Fibroblast of the aortic adventitia (primary cell): Measurements from ENCODE around the gene NRN1L. TPM values are rescaled to one million over a fixed set of nuclear protein-coding genes. Genes with fewer than 3 reads are reported as not detected.
"Not testable (repeated sequence)": the region's sequence is repeated elsewhere in the genome, so short reads cannot be mapped to it uniquely, and the experiment has no call there.

Experiments
- DNase-seq: peaks from one replicate; pipeline ENCODE4 v3.0.0-alpha.2; 2010; ENCODE audit warnings: low read depth
- H3K4me3 ChIP-seq: 2 replicates; pipeline ENCODE4 v1.5.1; 2011; ENCODE audit warnings: low read depth, mild to moderate bottlenecking, control low read depth, low read length, moderate library complexity
- total RNA-seq: library from RNA; depleted of rRNA; stranded (reverse); fragments of >200 nt; gene quantifications from 2 replicates; pipeline ENCODE4 v1.2.3, GENCODE V29; 2012; ENCODE audit warnings: low replicate concordance
- TF ChIP-seq, protein P1 (sequence below): IDR thresholded peaks from 2 replicates; pipeline ENCODE4 v1.5.1; 2011; ENCODE audit warnings: mild to moderate bottlenecking, low read length, control low read depth, inconsistent platforms; ENCODE audit not compliant: insufficient read depth

Gene NRN1L
- total RNA-seq, 1 donor: not detected

DNA sequence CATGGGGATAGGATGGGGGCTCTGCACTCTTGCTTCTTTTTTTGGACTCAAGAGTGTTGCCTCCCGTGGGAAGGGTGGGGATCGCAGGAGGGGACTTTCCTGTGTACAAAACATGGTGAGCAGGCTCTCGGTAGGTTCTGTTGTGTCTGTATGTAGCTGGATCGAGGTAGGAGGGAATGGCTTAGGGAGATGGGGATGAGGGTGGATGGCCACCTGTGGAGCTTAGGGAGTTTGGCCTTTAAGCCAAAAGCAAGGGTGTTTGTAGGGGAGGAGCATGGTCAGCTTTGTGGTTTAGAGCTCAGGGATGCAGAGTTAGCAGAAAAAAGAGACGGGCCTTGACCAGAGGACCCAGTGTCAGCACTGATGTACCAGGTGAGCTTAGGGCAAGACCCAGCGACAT is 22.8 kb upstream of the NRN1L start:
- TF ChIP-seq, protein P1, sequence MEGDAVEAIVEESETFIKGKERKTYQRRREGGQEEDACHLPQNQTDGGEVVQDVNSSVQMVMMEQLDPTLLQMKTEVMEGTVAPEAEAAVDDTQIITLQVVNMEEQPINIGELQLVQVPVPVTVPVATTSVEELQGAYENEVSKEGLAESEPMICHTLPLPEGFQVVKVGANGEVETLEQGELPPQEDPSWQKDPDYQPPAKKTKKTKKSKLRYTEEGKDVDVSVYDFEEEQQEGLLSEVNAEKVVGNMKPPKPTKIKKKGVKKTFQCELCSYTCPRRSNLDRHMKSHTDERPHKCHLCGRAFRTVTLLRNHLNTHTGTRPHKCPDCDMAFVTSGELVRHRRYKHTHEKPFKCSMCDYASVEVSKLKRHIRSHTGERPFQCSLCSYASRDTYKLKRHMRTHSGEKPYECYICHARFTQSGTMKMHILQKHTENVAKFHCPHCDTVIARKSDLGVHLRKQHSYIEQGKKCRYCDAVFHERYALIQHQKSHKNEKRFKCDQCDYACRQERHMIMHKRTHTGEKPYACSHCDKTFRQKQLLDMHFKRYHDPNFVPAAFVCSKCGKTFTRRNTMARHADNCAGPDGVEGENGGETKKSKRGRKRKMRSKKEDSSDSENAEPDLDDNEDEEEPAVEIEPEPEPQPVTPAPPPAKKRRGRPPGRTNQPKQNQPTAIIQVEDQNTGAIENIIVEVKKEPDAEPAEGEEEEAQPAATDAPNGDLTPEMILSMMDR: no peak
- no peak for DNase-seq
- no peak overlapping the region for H3K4me3 ChIP-seq

DNA sequence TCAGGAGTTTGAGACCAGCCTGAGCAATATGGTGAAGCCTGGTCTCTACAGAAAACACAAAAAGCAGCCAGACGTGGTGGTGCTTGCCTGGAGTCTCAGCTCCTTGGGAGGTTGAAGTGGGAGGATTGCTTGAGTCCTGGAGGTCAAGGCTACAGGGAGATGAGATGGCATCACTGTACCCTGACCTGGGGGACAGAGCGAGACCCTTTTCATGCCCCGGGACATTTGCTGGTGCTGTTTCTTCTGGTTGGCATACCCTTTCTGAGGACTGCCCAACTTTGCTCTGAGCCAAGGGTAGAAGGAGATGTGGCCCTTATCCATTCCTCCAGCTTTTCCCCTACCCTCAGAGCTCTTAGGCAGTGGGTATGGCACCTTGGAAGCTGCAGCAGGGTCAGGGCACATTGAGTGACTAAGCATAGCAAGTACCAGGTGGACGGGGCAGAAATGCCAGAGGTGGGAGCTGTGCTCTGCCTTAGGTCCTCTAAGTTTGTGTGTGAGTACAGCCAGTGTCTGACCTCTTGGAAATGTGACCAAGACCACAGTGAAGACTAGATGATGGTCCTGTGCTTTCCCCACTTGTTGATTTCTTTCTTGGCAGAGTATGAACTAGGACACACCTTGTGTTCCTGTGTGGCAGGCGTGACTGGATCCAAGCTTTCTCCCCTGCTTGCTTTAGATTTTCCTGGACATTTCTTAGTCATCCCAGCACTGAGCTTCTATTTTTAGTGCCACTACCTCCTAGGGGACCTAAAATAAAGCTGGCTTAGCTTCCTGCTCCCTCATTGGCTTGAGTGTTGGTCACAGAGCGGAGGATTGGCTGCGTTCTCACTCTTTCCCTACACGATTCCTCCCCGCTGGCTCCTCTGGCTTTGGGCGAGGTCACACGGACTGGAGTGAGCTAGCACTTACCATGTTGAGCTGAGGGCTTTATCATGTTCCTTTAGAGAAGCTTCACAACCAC is 21.8 kb upstream of the NRN1L start:
- TF ChIP-seq, protein P1: no peak
- H3K4me3 ChIP-seq: peak overlapping the region; percentile 26
- DNase-seq: peak; percentile 90

DNA sequence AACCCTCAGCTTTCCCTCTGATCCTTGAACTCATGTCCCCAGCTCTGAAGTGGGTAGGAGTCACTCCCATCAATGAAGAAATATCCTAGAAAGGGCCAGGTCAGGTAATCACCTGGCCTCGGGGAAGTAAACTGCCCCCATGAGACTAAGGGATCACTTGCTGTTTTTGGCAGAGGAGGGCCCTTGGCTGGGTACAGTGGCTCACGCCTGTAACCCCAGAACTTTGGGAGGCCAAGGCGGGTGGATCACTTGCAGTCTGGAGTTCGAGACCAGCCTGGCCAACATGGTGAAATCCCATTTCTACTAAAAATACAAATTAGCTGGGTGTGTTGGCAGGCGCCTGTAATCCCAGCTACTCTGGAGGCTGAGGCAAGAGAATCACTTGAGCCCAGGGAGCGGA is 20.6 kb upstream of the NRN1L start:
- not testable (repeated sequence) for H3K4me3 ChIP-seq, DNase-seq

DNA sequence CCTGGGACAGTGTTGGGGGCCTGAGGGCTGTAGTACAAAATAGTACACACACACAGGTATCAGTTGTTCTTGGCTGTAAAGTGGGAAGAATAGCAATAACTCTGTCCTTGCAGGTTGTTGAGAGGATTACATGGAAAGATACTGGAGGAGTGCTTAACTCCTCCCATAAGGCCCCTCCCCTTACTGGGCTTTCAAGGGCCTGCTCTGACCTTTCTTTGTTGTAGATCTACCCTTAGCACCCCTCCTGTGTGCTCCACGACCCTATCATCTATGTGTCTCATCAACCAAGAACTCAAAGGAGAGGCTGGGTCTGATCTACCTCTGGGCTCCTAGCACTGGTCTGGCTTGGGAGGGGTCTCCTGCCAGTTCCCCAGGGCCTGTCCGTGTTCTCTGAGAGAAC is 20.1 kb upstream of the NRN1L start:
- DNase-seq: no peak
- TF ChIP-seq, protein P1: no peak
- H3K4me3 ChIP-seq: no peak overlapping the region

DNA sequence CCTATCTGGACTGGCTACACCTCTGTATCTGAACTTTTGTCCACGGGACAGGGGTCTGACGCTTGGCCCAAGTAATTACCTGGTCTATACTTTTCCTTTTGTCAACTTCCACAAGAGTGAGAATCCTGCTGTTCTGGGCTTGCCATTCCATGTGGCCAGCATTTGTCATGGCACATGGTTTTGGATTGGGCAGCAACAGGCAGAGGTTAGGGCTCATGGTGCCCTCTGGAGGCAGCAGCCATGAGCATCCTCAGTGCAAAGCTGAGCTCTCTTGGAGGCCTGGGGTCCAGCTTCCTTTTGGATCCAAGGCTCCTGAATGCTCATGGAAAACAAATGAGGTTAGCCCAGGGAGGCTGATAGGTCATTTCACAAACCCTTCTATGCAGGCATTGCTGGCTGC is 19.4 kb upstream of the NRN1L start:
- TF ChIP-seq, protein P1: peak; percentile 45

DNA sequence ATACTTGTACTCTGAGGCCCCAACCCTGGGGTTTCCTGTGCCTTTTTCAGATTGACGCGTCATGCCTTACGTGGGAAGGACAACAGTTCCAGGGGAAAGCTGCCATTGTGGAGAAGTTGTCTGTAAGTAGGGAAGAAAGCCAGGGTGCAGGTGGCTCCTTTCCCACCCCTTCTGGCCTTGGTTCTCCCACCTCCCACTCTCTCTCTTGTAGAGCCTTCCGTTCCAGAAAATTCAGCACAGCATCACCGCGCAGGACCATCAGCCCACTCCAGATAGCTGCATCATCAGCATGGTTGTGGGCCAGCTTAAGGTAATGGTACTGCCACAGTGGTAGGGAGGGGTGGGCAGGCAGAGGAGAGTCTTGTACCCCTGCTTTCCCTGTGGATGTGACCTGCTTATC is 16.4 kb upstream of the NRN1L start:
- TF ChIP-seq, protein P1: no peak
- no peak for DNase-seq
- no peak overlapping the region for H3K4me3 ChIP-seq

More for the DNA sequence above, 19.4 kb upstream of the NRN1L start:
- no peak overlapping the region for H3K4me3 ChIP-seq
- peak; percentile 47 for DNase-seq

DNA sequence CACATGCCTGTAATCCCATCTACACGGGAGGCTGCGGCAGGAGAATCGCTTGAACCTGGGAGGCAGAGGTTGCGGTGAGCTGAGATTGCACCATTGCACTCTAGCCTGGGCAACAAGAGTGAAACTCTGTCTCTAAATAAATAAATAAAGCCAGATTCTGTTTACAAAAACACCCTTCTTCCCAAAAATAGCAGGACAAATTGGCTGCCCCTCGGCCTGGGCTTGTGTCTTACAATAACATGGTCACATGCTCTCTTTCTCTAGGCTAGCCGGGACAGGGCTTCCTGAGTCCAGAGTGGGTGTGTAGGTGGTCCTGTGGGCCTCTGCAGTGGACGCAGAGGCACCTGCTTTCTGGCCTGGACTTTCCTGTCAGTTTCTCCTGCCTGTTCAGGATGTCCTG is 15.0 kb upstream of the NRN1L start:
- no peak for DNase-seq
- TF ChIP-seq, protein P1: no peak

More for the DNA sequence above, 15.0 kb upstream of the NRN1L start:
- H3K4me3 ChIP-seq: no peak overlapping the region
